ENCODE results near the gene ADARB1. TPM values are rescaled to one million over a fixed set of nuclear protein-coding genes. Genes with fewer than 3 reads are reported as not detected.

Gene ADARB1
- polyA plus RNA-seq, 3 donors, result 0.40 to 2.6 (median 1.0) TPM

- Histone ChIP-seq H3K9me3 (replicated peaks in 1 of 2; ENCODE audit: control insufficient read depth in 1 of 2, insufficient read depth in 1 of 2, low read length in 2 of 2) (no peaks in the 10 kb centered on the region), H3K4me2 (replicated peaks; ENCODE audit: extremely low read depth, low read length, poor library complexity, severe bottlenecking) (no peak overlapping the region), H3K27ac (ENCODE audit: low read depth in 1 of 2, low read length in 2 of 2) (no peak overlapping the region), H3K4me1 (ENCODE audit: control insufficient read depth in 1 of 2, insufficient read depth in 2 of 2, low read length in 2 of 2) (peaks cover 20 to 29% of the 10 kb centered on the region in 2 donors), H3K36me3 (replicated peaks in 1 of 2; ENCODE audit: control insufficient read depth in 1 of 2, insufficient read depth in 2 of 2, low read length in 2 of 2) (no peaks in the 10 kb centered on the region), H2AFZ (ENCODE audit: insufficient read depth, low read depth, low read length, poor library complexity, severe bottlenecking) (no peak overlapping the region), H4K20me1 (ENCODE audit: insufficient read depth, low read length) (no peaks in the 10 kb centered on the region), H3K79me2 (ENCODE audit: insufficient read depth, low read length) (no peaks in the 10 kb centered on the region), H3K27me3 (ENCODE audit: control insufficient read depth in 2 of 2, insufficient read depth in 2 of 2, low read length in 2 of 2) (no peaks in the 10 kb centered on the region), H3K4me3 (replicated peaks in 1 of 3; ENCODE audit: low read depth in 2 of 3, low read length in 3 of 3) (no peak overlapping the region), H3K9ac (ENCODE audit: insufficient read depth, low read length, poor library complexity, severe bottlenecking) (no peak overlapping the region)
- intact Hi-C loops (cut with micrococcal nuclease), result loop anchor here in 1 of 2 donors (10.0 kb wide), 1 partner anchor 146 kb away; no protein-coding TSS in a partner anchor
- no peak overlapping the region for H3K4me3 Mint-ChIP-seq
- peaks cover 1 to 6% (median 2%) of the 10 kb centered on the region in 3 donors for H3K27me3 Mint-ChIP-seq (ENCODE audit: low read depth in 3 of 3)
- no peak for DNase-seq
- TF ChIP-seq, protein P1, sequence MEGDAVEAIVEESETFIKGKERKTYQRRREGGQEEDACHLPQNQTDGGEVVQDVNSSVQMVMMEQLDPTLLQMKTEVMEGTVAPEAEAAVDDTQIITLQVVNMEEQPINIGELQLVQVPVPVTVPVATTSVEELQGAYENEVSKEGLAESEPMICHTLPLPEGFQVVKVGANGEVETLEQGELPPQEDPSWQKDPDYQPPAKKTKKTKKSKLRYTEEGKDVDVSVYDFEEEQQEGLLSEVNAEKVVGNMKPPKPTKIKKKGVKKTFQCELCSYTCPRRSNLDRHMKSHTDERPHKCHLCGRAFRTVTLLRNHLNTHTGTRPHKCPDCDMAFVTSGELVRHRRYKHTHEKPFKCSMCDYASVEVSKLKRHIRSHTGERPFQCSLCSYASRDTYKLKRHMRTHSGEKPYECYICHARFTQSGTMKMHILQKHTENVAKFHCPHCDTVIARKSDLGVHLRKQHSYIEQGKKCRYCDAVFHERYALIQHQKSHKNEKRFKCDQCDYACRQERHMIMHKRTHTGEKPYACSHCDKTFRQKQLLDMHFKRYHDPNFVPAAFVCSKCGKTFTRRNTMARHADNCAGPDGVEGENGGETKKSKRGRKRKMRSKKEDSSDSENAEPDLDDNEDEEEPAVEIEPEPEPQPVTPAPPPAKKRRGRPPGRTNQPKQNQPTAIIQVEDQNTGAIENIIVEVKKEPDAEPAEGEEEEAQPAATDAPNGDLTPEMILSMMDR (IDR thresholded peaks at IDR 0.05), result no peak
- H3K9me3 Mint-ChIP-seq, result no peaks in the 10 kb centered on the region
- H3K4me1 Mint-ChIP-seq, result peaks cover 27% of the 10 kb centered on the region
- WGBS (ENCODE audit: insufficient coverage), result 98% methylated on average over 5 of the region's 5 CpGs
- peaks cover 0 to 3% of the 10 kb centered on the region in 2 donors for H3K36me3 Mint-ChIP-seq
- no peak overlapping the region for H3K27ac Mint-ChIP-seq
Observed at GRCh38 chr21:45149021-45149420, 74.6 kb downstream of the ADARB1 start.

- H3K4me3 ChIP-seq (replicated peaks in 1 of 3; ENCODE audit: low read depth in 2 of 3, low read length in 3 of 3), result no peak overlapping the region
- H3K9me3 Mint-ChIP-seq, result peaks cover 0 to 2% (median 0%) of the 10 kb centered on the region in 7 donors
- H3K4me1 Mint-ChIP-seq, result peaks cover 30% of the 10 kb centered on the region
- H3K36me3 ChIP-seq (replicated peaks in 1 of 2; ENCODE audit: control insufficient read depth in 1 of 2, insufficient read depth in 2 of 2, low read length in 2 of 2), result no peaks in the 10 kb centered on the region
- no peaks in the 10 kb centered on the region for H4K20me1 ChIP-seq (ENCODE audit: insufficient read depth, low read length)
- H3K27me3 ChIP-seq (ENCODE audit: control insufficient read depth in 2 of 2, insufficient read depth in 2 of 2, low read length in 2 of 2), result no peaks in the 10 kb centered on the region
- H3K9ac ChIP-seq (ENCODE audit: insufficient read depth, low read length, poor library complexity, severe bottlenecking), result no peak overlapping the region
- H3K27me3 Mint-ChIP-seq (ENCODE audit: low read depth in 3 of 3), result peaks cover 1 to 6% (median 2%) of the 10 kb centered on the region in 3 donors
- 95% methylated on average over 4 of the region's 6 CpGs for WGBS (ENCODE audit: insufficient coverage)
- H3K36me3 Mint-ChIP-seq, result peaks cover 0 to 1% of the 10 kb centered on the region in 2 donors
- no peak for DNase-seq
- no peak overlapping the region for H3K4me3 Mint-ChIP-seq
- H3K79me2 ChIP-seq (ENCODE audit: insufficient read depth, low read length), result no peaks in the 10 kb centered on the region
- H3K27ac Mint-ChIP-seq, result peak overlapping the region in 1 of 7 donors; percentile 50
- intact Hi-C loops (cut with micrococcal nuclease), result no loop called here
- H3K4me2 ChIP-seq (replicated peaks; ENCODE audit: extremely low read depth, low read length, poor library complexity, severe bottlenecking), result no peak overlapping the region
- TF ChIP-seq, protein P1 (IDR thresholded peaks at IDR 0.05), result no peak
- no peaks in the 10 kb centered on the region for H3K9me3 ChIP-seq (replicated peaks in 1 of 2; ENCODE audit: control insufficient read depth in 1 of 2, insufficient read depth in 1 of 2, low read length in 2 of 2)
- H3K27ac ChIP-seq (ENCODE audit: low read depth in 1 of 2, low read length in 2 of 2), result no peak overlapping the region
- H3K4me1 ChIP-seq (ENCODE audit: control insufficient read depth in 1 of 2, insufficient read depth in 2 of 2, low read length in 2 of 2), result peaks cover 20 to 29% of the 10 kb centered on the region in 2 donors
- H2AFZ ChIP-seq (ENCODE audit: insufficient read depth, low read depth, low read length, poor library complexity, severe bottlenecking), result no peak overlapping the region
Observed at GRCh38 chr21:45150638-45151131, 76.3 kb downstream of the ADARB1 start.

All from CD14-positive monocyte (primary cell).